Epithelial cell of proximal tubule (primary cell): ENCODE data around the gene ASCC1. TPM values are rescaled to one million over a fixed set of nuclear protein-coding genes. Genes with fewer than 3 reads are reported as not detected.

ENCODE experiments used
- DNase-seq: peaks from one replicate; pipeline ENCODE4 v3.0.0-alpha.2; 2011; ENCODE audit warnings: low read depth
- H3K4me3 ChIP-seq: 2 replicates; pipeline ENCODE4 v1.5.1; 2011; ENCODE audit warnings: low read depth, mild to moderate bottlenecking, low read length
- total RNA-seq: library from RNA; depleted of rRNA; stranded (reverse); fragments of >200 nt; gene quantifications from 2 replicates; pipeline ENCODE4 v1.2.3, GENCODE V29; 2015
- TF ChIP-seq, protein P1 (sequence below): conservative IDR thresholded peaks from 2 replicates; pipeline ENCODE4 v1.5.1; 2012; ENCODE audit warnings: low read depth, mild to moderate bottlenecking, low read length

The ASCC1 gene
- total RNA-seq, 1 donor from 2014 or later: 21.4 TPM

DNA sequence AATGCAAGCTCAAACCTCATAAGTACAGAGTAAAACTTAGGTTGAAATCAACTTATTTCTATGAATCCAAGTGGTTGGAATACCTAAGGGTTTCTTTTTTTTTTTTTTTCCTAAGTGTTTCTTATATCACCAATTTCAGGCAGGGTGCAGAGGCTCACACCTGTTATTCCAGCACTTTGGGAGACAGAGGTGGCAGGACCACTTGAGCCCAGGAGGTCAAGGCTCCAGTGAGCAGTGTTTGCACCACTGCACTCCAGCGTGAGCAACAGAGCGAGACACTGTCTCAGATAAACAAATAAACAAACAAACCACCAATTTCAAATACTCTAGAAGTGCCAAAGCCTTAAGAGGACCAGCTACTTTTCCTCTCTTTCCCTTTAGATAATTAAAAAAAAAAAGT lies 88.5 kb downstream of the ASCC1 start:
- no peak overlapping the region for H3K4me3 ChIP-seq
- no peak for DNase-seq
- TF ChIP-seq, protein P1, sequence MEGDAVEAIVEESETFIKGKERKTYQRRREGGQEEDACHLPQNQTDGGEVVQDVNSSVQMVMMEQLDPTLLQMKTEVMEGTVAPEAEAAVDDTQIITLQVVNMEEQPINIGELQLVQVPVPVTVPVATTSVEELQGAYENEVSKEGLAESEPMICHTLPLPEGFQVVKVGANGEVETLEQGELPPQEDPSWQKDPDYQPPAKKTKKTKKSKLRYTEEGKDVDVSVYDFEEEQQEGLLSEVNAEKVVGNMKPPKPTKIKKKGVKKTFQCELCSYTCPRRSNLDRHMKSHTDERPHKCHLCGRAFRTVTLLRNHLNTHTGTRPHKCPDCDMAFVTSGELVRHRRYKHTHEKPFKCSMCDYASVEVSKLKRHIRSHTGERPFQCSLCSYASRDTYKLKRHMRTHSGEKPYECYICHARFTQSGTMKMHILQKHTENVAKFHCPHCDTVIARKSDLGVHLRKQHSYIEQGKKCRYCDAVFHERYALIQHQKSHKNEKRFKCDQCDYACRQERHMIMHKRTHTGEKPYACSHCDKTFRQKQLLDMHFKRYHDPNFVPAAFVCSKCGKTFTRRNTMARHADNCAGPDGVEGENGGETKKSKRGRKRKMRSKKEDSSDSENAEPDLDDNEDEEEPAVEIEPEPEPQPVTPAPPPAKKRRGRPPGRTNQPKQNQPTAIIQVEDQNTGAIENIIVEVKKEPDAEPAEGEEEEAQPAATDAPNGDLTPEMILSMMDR: no peak

DNA sequence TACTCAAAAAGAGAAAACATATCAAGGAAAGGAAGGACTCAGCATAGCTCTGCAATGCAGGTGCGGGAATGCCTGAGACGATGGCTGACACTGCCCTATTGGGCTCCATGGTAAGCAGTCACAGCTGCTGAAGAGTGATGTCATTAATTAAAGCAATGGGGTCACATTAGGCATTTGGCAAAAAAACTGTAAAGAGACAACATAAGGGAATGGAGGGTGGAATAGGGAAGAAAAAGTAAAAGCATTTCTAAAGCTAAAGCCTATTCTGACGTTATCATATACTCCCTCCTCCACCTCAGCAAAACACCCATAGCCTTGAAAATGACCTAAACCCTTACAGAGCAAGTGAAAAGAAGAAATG lies 89.2 kb downstream of the ASCC1 start:
- H3K4me3 ChIP-seq: no peak overlapping the region
- no peak for DNase-seq
- TF ChIP-seq, protein P1: no peak

DNA sequence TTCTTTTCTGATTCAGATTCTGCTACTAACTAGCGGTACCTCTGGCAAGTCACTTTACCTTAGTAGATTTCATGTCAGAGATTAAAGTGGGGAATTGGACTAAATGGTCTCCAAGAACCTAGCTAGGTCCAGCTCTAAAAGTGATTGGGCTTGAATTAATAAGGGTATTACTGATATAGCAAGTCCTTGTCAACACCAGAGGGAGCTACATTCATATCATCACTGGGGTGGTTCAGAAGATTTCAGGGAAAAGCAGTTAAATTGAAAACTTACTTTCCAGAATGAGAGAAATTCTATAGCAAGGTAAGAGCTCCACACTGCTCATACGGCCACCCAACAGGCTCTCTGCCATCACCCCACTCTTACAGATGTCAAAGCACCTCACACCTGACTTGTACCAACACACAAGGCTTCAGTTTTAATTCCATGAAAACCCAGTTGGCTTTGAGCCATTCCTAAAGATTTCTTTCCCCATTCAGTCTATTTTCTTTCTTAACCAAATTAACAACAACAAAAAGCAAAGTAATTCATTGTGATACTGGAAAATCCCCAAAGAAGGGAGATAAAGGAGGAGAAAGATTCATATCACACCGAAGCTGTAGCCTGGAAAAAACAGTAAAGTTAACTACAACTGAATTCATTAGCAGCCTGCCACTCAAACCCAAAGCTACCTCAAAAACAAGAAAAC lies 89.7 kb downstream of the ASCC1 start:
- TF ChIP-seq, protein P1: peak; percentile 70
- no peak overlapping the region for H3K4me3 ChIP-seq
- DNase-seq: no peak

DNA sequence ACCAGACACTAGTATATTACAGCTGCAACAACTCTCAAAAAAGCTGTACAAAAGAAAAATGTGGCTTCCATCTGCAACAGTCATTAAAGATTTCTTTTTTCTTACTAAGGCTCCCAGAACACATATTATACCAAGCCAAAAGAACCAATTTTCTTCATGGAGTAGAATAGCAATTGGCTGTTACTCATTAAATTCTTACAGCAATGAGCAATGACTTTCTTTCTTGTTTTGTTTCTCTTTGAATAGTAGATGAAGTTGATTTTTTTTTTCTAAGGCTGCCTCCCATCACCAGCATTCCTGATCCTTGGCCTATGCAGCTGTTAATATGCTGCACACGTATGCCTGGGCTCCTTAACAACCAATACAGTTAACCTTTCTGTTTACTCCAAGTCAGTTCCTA lies 91.1 kb downstream of the ASCC1 start:
- H3K4me3 ChIP-seq: no peak overlapping the region
- no peak for DNase-seq
- TF ChIP-seq, protein P1: no peak

DNA sequence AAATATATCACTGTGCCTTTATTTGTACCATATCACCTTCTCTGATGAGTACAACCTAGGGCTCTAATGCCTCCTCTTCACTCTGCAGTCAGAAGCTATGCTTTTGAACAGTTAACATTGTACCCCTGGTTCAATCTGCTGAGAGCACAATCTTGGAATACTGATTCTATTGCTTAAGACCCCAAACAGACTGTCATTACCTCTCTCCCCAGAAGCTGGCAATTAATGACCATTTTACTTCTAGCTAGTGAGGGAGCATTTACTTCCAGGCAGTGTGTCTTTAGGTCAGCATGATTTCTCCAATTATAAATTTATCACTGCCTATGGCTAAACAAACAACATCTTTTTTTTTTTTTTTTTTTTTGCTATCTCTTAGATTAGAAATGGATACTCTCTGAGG lies 91.7 kb downstream of the ASCC1 start:
- TF ChIP-seq, protein P1: no peak
- DNase-seq: no peak
- H3K4me3 ChIP-seq: no peak overlapping the region

DNA sequence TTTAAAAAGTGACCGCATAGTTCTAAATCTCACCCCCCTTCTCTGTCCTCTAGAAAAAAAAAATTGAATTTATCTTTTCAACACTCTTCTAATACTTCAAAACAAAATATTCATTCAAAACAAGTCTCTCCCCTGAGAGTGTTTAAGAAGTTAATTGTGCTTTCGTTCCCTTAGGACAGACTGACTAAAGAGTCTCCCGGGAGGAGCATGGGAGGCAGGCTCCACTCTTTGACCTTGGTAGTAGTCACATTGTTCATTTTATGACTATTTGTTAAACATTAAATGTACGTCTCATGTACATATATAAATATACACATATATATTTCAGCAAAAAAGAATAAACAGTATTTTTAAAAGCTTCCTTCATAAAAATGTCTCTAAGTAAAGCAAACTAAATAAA lies 92.5 kb downstream of the ASCC1 start:
- DNase-seq: no peak
- TF ChIP-seq, protein P1: no peak
- no peak overlapping the region for H3K4me3 ChIP-seq

DNA sequence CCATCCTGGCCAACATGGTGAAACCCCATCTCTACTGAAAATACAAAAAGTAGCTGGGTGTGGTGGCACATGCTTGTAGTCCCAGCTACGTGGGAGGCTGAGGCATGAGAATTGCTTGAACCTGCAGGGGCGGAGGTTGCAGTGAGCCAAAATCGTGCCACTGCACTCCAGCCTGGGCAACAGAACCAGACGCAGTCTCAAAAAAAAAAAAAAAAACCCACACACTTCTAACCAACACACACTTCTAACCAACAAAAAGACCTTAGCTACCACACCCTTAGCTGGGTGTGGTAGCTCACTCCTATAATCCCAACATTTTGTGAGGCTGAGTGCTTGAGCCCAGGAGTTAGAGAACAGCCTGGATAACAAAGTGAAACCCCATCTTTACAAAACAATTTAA lies 93.9 kb downstream of the ASCC1 start:
- DNase-seq: no peak
- TF ChIP-seq, protein P1: no peak
- no peak overlapping the region for H3K4me3 ChIP-seq
